Raji (cell line): Measurements from ENCODE around the gene ARID4B.

Source experiments
- POLR2A ChIP-seq: IDR thresholded peaks from 2 replicates; pipeline ENCODE4 v1.6.1; 2011; ENCODE audit warnings: low read depth, low read length, control low read depth; ENCODE audit not compliant: insufficient read depth

Gene ARID4B

DNA sequence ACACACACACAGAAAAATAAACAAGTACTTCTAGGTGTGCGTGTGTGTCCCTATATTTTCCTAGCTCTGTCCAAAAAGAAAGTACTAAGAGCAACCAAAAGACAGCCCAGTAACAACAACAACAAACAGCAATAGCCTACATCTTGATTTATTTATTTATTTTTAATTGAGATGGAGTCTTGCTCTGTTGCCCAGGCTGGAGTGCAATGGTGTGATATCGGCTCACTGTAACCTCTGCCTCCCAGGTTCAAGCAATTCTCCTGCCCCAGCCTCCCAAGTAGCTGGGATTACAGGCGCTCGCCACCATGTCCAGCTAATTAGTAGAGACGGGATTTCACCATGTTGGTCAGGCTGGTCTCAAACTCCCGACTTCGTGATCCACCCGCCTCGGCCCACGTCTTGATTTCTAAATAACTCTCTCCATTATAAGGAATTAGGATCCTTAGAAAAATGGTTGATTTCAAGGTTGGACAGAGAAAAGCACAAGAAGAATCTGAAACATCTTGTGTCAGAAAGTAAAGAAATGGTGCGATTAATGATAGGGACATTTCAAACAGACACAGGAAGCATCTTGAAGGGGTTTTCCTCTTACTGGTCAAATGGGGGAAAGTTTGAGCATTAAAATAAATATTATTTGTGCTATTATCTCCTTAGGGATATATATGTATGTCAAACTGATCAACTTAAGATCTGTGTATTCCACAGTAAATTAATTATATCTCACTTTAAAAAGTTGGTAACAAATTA lies 59.4 kb downstream of the ARID4B start:
- TF ChIP-seq POLR2A, result no peak

DNA sequence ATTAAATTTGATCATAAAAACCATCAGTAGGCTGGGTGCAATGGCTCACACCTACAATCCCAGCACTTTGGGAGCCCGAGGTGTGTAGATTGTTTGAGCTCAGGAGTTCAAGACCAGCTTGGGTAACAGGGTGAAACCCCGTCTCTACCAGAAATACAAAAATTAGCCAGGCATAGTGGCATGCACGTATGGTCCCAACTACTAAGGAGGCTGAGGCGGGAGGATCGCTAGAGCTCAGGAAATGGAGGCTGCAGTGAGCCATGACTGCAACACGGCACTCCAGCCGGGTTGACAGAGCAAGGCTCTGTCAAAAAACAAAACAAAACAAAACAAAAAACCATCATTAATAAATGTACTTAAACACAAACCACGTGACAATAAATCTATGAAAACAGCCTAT lies 61.0 kb downstream of the ARID4B start:
- no peak for TF ChIP-seq POLR2A

DNA sequence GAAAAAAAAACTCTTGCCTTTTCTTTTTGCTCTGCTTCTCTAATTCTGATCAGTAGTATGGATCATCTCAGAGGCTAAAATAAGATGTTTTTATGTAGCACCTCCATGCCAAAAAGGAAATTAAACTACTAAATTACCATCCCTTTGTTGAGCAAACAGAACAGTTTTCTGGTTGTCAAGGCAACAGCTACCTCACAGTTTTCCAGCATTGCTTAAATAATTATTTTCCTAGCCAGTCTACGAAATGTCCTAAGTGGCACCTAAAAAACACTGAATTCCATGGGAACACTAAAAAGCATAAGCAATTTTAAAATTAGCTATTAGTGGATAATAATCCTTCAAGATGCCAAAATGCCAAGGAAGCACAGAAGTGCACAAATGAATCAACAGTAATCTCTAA lies 61.7 kb downstream of the ARID4B start:
- TF ChIP-seq POLR2A, result no peak

DNA sequence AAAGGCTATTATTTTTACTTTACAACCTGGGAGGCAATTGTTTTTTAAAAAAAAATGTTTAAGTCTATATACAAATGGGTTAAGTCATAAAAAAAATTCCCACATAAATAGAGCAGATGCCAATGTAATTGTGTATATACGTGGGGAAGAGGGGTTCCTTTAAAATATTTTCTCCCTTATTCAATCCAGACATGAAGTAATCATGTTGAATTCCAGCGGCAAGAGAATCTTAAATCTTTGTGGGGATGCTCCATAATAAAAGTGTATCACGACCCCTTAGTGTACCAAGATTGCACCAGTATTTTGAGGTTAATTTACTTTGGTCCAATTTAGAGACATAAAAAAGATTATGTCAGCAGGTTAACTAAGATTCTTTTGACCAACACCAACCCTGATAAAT lies 62.1 kb downstream of the ARID4B start:
- TF ChIP-seq POLR2A, result no peak

DNA sequence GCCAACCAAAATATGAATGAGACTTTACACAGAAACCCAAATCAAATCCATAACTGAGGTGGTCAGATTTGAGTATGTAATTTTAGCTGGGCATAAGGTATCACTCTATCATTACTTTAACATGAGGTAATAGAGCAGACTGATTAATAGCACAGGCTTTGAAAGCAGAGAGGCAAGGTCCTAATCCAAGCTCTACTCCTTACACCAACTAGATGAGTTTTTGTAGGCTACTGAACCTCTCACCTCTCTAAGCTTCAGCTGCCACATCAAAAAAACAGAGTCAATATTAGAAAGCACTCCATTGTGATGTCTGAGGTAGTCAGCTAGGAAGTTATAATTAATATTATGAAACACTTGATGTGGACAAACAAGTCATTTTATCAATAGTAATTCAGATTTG lies 63.7 kb downstream of the ARID4B start:
- TF ChIP-seq POLR2A, result no peak

GRCh38 chr1:235262539-235262938 lies 65.4 kb downstream of the ARID4B start:
- no peak for TF ChIP-seq POLR2A

DNA sequence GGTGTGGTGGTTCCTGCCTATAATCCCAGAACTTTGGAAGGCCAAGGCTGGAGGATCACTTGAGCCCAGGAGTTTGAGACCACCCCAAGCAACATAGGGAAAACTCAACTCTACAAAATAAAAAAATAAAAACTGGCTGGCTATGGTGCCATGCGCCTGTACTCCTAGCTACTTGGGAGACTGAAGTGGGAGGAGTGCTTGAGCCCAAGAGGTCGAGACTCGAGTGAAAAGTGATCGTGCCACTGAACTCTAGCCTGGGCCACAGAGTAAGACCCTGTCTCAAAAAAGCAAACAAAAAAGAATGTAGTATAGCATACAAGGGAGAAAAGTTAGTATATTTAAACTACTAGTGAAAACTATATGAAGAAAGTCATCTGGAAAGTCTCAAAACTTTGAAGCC lies 66.7 kb downstream of the ARID4B start:
- no peak for TF ChIP-seq POLR2A

- no peak for TF ChIP-seq POLR2A
These were observed 68.7 kb downstream of the ARID4B start for GRCh38 chr1:235259133-235259778.

- TF ChIP-seq POLR2A, result no peak
These were observed 73.3 kb downstream of the ARID4B start for GRCh38 chr1:235254721-235255120.

- no peak for TF ChIP-seq POLR2A
These were observed 74.6 kb downstream of the ARID4B start for GRCh38 chr1:235253219-235253962.

DNA sequence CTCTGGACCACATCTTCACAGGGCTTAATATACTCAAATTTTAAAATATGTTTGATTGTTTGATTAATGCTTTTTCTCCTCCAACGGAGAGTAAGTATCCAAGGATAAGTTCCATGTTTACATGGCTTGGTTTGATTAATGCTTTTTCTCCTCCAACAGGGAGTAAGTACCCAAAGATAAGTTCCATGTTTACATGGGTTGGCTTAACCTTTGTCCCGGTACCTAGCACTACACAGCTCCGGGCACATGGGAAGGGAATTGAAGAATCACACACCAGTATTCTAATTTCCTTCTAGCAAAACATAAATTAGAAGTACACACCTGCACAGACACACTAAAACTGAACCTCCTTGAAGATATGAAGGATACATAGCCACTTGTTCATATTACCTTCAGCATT lies 77.5 kb downstream of the ARID4B start:
- TF ChIP-seq POLR2A, result no peak

- no peak for TF ChIP-seq POLR2A
These were observed 81.7 kb downstream of the ARID4B start for GRCh38 chr1:235246022-235246948.

GRCh38 chr1:235244974-235245592 lies 82.9 kb downstream of the ARID4B start:
- TF ChIP-seq POLR2A, result no peak

DNA sequence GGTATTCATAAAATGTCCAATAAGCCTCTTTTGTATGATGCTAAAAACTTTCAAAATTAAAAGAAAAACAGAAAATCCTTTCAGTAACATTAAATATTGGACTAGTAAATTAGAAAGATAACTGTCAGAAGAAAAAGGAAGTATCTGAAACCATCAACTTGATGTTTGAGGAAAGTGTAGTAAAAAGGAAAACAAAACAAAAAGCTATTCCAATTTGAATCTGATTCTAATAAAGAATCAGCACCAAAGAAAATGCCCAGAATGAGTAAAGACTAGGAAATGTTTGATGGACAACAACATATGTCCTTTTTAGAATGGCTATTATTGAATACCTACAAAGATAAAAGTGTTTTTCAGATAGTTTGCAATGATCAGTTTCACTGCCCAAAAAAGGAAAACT lies 87.0 kb downstream of the ARID4B start:
- no peak for TF ChIP-seq POLR2A

GRCh38 chr1:235239851-235240250 lies 88.1 kb downstream of the ARID4B start:
- TF ChIP-seq POLR2A, result no peak

GRCh38 chr1:235238558-235238957 lies 89.4 kb downstream of the ARID4B start:
- TF ChIP-seq POLR2A, result no peak
